Thyroid gland (tissue), 4 donors: ENCODE results near the gene CSTPP1. TPM values are rescaled to one million over a fixed set of nuclear protein-coding genes. Genes with fewer than 3 reads are reported as not detected.

Experiments
- DNase-seq, 2 donors: peaks; one replicate each; pipeline ENCODE4 v3.0.0-alpha.2; 2019
- H3K27ac ChIP-seq, 3 donors: fragments of 200-600 bp; sonication (generic); 1 replicate in 2 of 3; 2 replicates in 1 of 3; pipeline ENCODE4 v1.5.1; 2016 to 2019; ENCODE audit warnings: mild to moderate bottlenecking in 1 of 3, moderate library complexity in 1 of 3
- H3K27me3 ChIP-seq: fragments of 200-600 bp; sonication (generic); one replicate; pipeline ENCODE4 v1.5.1; 2019
- H3K36me3 ChIP-seq, 2 donors: fragments of 200-600 bp; sonication (generic); one replicate each; pipeline ENCODE4 v1.5.1; 2016 to 2019
- H3K4me1 ChIP-seq, 2 donors: fragments of 200-600 bp; sonication (generic); one replicate each; pipeline ENCODE4 v1.5.1; 2017 to 2019
- H3K4me3 ChIP-seq, 3 donors: fragments of 200-600 bp; sonication (generic); replicated peaks in 1 of 3; 1 replicate in 2 of 3; 2 replicates in 1 of 3; pipeline ENCODE4 v1.5.1; 2016; ENCODE audit warnings: mild to moderate bottlenecking in 1 of 3
- H3K9me3 ChIP-seq: fragments of 200-600 bp; sonication (generic); one replicate; pipeline ENCODE4 v1.5.1; 2017
- CTCF ChIP-seq, 6 experiments: fragments of 200-600 bp in 3 of 6; fragments of 450-650 bp in 3 of 6; sonication (generic) in 3 of 6; IDR thresholded peaks; one replicate each; pipeline ENCODE4 v1.5.1; 2016 to 2019; ENCODE audit warnings: antibody characterized with exemption in 6 of 6, mild to moderate bottlenecking in 2 of 6, inconsistent platforms in 1 of 6, moderate library complexity in 1 of 6
- POLR2A ChIP-seq, 2 donors: fragments of 450-650 bp; IDR thresholded peaks; one replicate each; pipeline ENCODE4 v1.6.1; 2017; ENCODE audit warnings: antibody characterized with exemption in 2 of 2, mild to moderate bottlenecking in 2 of 2, moderate library complexity in 1 of 2
- WGBS, 2 donors: methylation state at CpG; one replicate each; pipeline ENCODE4 v1.1.5; 2017; 5-methylcytosine and 5-hydroxymethylcytosine counted together
- intact Hi-C: fragments of 100-400 bp; cut with DNase I; formaldehyde crosslinking; loops from one replicate; pipeline ENCODE4 v1.15.1; 2023
- total RNA-seq, 4 donors: library from RNA; depleted of rRNA; stranded (reverse); fragments of >200 nt; gene quantifications; one replicate each; pipeline ENCODE4 v1.2.3, GENCODE V29; 2016

CSTPP1 gene
- total RNA-seq, 4 donors from 2014 or later = 29.4 to 65.8 (median 45.7) TPM

- intact Hi-C loops = no loop called here
- Histone ChIP-seq H3K27me3 (no peaks in the 10 kb centered on the region), H3K9me3 (no peaks in the 10 kb centered on the region), H3K27ac (peak overlapping the region in 1 of 3 donors; percentile 17), H3K36me3 (no peaks in the 10 kb centered on the region), H3K4me1 (peaks cover 0 to 24% of the 10 kb centered on the region in 2 donors), H3K4me3 (no peak overlapping the region)
- 36 to 48% methylated on average over 10 of the region's 10 CpGs for WGBS, 2 donors
- peak; percentile 88 to 94 for DNase-seq
- TF ChIP-seq POLR2A (IDR thresholded peaks at IDR 0.05) = no peak
- TF ChIP-seq CTCF (IDR thresholded peaks at IDR 0.05) = no peak
Measured at GRCh38 chr11:46895821-46896220, 40.7 kb upstream of the CSTPP1 start.

DNA sequence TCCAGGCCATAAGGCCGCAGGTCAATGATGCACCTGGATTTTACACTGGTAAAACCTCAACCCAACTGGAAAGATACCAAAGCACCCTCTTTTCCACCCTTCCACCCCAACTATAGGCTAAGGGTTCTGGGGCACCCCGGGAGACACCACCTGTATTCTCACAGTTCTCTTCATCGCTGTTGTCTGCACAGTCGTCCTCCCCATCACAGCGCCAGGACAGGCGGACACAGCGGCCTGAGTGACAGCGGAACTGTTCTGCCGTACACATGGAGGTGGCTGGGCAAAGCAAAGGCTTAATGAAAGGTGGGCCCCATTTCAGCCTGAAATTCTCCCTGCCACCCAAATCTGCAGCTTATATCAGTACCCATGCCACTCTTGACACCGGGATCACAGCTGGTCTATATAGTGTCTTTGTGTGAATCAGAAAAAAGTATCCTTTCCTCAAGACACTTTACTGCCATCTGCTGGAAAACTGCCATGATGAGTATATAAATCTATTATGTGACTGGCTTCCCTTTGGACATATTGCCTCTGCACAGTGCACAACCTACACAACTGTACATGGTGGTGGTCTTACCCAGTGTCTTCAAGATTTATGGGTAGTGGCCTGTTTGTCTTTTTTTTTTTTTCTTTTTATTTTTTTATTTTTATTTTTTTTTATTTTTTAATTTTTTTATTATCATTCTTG is 39.7 kb upstream of the CSTPP1 start:
- Histone ChIP-seq H3K4me1 (peaks cover 0 to 24% of the 10 kb centered on the region in 2 donors), H3K4me3 (no peak overlapping the region), H3K27me3 (no peaks in the 10 kb centered on the region), H3K36me3 (no peaks in the 10 kb centered on the region), H3K9me3 (no peaks in the 10 kb centered on the region), H3K27ac (no peak overlapping the region)
- DNase-seq = no peak
- WGBS, 2 donors = 95% methylated on average over 10 of the region's 10 CpGs
- intact Hi-C loops = no loop called here
- TF ChIP-seq POLR2A (IDR thresholded peaks at IDR 0.05) = no peak
- no peak for TF ChIP-seq CTCF (IDR thresholded peaks at IDR 0.05)

DNA sequence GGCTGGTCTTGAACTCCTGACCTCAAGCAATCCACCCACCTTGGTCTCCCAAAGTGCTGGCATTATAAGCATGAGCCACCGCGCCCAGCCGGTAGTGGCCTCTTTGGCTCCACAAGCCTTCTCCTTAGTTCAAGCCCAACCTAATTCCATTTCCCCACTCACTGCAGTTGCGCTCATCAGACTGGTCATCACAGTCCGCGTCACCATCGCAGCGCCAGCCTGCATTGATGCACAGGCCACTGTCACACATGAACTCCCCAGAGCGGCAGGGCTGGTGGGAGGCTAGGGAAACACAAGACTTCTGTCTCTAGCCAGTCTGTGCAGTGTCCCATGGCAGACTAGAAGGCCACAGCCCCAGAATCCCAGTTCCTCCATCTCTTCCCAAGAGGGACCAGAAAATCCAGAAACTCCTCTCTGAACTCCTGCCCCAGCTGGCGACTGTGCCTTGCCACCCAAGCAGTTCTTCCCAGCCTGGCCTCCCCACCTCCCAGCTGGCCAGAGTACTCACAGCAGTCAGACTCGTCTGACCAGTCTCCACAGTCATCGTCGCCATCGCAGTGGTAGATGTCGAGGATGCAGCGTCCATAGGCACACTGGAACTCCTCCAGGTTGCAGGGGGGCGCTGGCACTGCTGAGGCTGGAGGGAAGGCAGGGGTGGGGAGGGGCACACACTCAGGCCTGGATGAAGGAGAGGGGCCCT is 38.0 kb upstream of the CSTPP1 start:
- 78 to 81% methylated on average over 16 to 17 of the region's 17 CpGs for WGBS, 2 donors
- Histone ChIP-seq H3K9me3 (no peaks in the 10 kb centered on the region), H3K36me3 (no peaks in the 10 kb centered on the region), H3K4me3 (no peak overlapping the region), H3K27me3 (no peaks in the 10 kb centered on the region), H3K4me1 (peaks cover 0 to 24% of the 10 kb centered on the region in 2 donors), H3K27ac (peak overlapping the region in 1 of 3 donors; percentile 0)
- peak; percentile 42 to 52 for DNase-seq
- intact Hi-C loops = no loop called here
- TF ChIP-seq POLR2A (IDR thresholded peaks at IDR 0.05) (no peak), CTCF (IDR thresholded peaks at IDR 0.05) (no peak)

DNA sequence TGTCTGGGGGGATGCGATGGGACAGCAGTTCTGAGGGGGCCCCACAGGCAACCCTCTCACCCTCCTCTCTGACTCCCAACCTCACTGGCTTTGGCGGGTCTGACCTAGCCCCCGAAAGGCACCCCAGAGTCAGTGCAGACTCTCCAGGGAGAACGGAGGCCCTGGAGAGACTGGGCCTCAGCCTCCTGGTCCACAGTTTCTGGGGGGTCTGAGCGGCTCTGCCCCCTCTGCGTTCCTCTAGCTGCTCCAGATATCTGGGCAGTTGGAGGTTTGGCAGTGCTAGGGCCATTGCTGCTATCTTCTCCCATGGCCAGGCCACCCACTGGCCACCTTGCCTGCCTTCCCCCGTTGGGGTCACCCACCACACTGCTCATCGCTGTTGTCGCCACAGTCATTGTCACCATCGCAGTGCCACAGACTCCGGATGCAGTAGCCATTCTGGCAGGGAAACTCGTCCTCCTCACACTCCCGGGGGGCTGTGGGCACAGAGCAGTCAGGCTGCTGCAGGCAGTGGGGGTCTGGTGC is 37.0 kb upstream of the CSTPP1 start:
- no peak for DNase-seq
- intact Hi-C loops = no loop called here
- 94 to 98% methylated on average over 3 to 13 of the region's 13 CpGs for WGBS, 2 donors

More for the DNA sequence above, 37.0 kb upstream of the CSTPP1 start:
- Histone ChIP-seq H3K9me3 (no peaks in the 10 kb centered on the region), H3K36me3 (no peaks in the 10 kb centered on the region), H3K4me1 (peaks cover 0 to 24% of the 10 kb centered on the region in 2 donors), H3K27ac (no peak overlapping the region), H3K4me3 (no peak overlapping the region), H3K27me3 (no peaks in the 10 kb centered on the region)
- TF ChIP-seq CTCF (IDR thresholded peaks at IDR 0.05) (no peak), POLR2A (IDR thresholded peaks at IDR 0.05) (no peak)
